LHCN-M2 (cell line): ENCODE measurements around the gene ADNP2. TPM values are rescaled to one million over a fixed set of nuclear protein-coding genes. Genes with fewer than 3 reads are reported as not detected.

Source experiments
- DNase-seq: peaks from one replicate; pipeline ENCODE4 v3.0.0-alpha.2; 2012; ENCODE audit warnings: low read depth
- total RNA-seq: library from RNA; depleted of rRNA; stranded (reverse); fragments of >200 nt; gene quantifications from 2 replicates; pipeline ENCODE4 v1.2.3, GENCODE V29; 2014; rRNA removed

Gene ADNP2
- total RNA-seq, 1 experiment from 2014 or later = 15.6 TPM

GRCh38 chr18:80188643-80189530 is 79.8 kb downstream of the ADNP2 start:
- no peak for DNase-seq

DNA sequence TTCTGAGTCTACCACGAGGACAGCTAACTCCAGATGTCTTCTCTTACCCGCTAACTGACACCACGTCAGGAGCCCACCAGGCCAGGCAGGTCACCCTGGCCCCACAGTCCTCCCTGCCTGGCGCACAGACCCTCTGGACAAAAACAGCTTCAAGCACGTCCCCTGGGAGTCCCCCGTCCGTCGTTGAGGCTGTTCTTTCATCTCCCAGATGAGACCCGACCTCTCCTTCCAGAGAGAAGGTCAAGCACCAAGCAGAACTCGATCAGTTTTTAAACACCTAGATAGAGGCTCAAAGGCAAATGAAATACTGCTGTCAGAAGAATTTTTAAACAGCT is 80.4 kb downstream of the ADNP2 start:
- DNase-seq = no peak

Other genes with a start within 250 kb of the ADNP2 start
- gene SLC66A2, start 157.6 kb upstream of the ADNP2 start, total RNA-seq = 45.2 and 53.3 TPM in 2 replicates
- not detected in 2 replicates for gene HSBP1L1, start 144.6 kb upstream of the ADNP2 start, total RNA-seq
- 56.1 and 58.5 TPM in 2 replicates for gene TXNL4A, start 120.7 kb upstream of the ADNP2 start, total RNA-seq
- gene RBFA, start 74.8 kb upstream of the ADNP2 start, total RNA-seq = 36.7 and 59.8 TPM in 2 replicates
- 1.6 and 2.8 TPM in 2 replicates for gene PARD6G, start 138.3 kb downstream of the ADNP2 start, total RNA-seq